Right lobe of liver (tissue), 4 donors: ENCODE measurements around the gene HIPK1.

Source experiments
- CTCF ChIP-seq, 4 donors: fragments of 200-600 bp in 3 of 4; fragments of 450-650 bp in 1 of 4; IDR thresholded peaks; one replicate each; pipeline versions ENCODE4 v1.5.1 to v1.8.0; 2016 to 2022; ENCODE audit warnings: antibody characterized with exemption in 4 of 4, mild to moderate bottlenecking in 2 of 4
- POLR2A ChIP-seq: fragments of 450-650 bp; IDR thresholded peaks from one replicate; pipeline ENCODE4 v1.6.1; 2017; ENCODE audit warnings: antibody characterized with exemption, mild to moderate bottlenecking
- donor health status: DM: no; HTN: no; CAD: no.
- donor health status: DM: no; HTN: no; CAD: no.
- donor health status: DM: no; HTN: yes; CAD: no.

- no peak for TF ChIP-seq CTCF (IDR thresholded peaks at IDR 0.05)
- no peak for TF ChIP-seq POLR2A
Observed at GRCh38 chr1:113887402-113888175, 41.5 kb upstream of the HIPK1 start, which contains the start of gene BCL2L15.
